Tibial nerve (tissue), 4 donors: ENCODE measurements around the gene PIK3AP1.

Experiments
- CTCF ChIP-seq, 5 experiments: fragments of 200-600 bp in 3 of 5; fragments of 450-650 bp in 2 of 5; sonication (generic) in 3 of 5; IDR thresholded peaks; one replicate each; pipeline ENCODE4 v1.5.1; 2016 to 2019; ENCODE audit warnings: antibody characterized with exemption in 5 of 5, mild to moderate bottlenecking in 3 of 5, moderate library complexity in 2 of 5
- EP300 ChIP-seq, 2 donors: sonication (generic); formaldehyde crosslinking; IDR thresholded peaks; one replicate each; pipeline ENCODE4 v1.6.1; 2017; ENCODE audit warnings: antibody characterized with exemption in 2 of 2, mild to moderate bottlenecking in 1 of 2
- POLR2A ChIP-seq, 2 donors: fragments of 450-650 bp; IDR thresholded peaks; one replicate each; pipeline ENCODE4 v1.6.1; 2017; ENCODE audit warnings: antibody characterized with exemption in 2 of 2, mild to moderate bottlenecking in 2 of 2, moderate library complexity in 2 of 2

GRCh38 chr10:96588616-96589419 is 131.5 kb downstream of the PIK3AP1 start:
- no peak for TF ChIP-seq POLR2A (IDR thresholded peaks at IDR 0.05)
- TF ChIP-seq CTCF (IDR thresholded peaks at IDR 0.05): no peak
- TF ChIP-seq EP300 (IDR thresholded peaks at IDR 0.05): no peak
